Muscle of back (tissue), 11 donors: ENCODE data around the gene ATP6V0C. TPM values are rescaled to one million over a fixed set of nuclear protein-coding genes. Genes with fewer than 3 reads are reported as not detected.

Experiments used
- DNase-seq, 3 donors: peaks; one replicate each; pipeline versions ENCODE4 v3.0.0 to v3.0.0-alpha.2; 2013
- polyA plus RNA-seq, 10 donors: library from polyadenylated mRNA; unstranded; fragments of 120-200 nt; gene quantifications; one replicate each; pipeline ENCODE4 v1.2.1, GENCODE V29; 2013; ENCODE audit not compliant: insufficient read length in 10 of 10

The ATP6V0C gene
- polyA plus RNA-seq, 10 donors, result 70.4 to 142 (median 94.2) TPM

GRCh38 chr16:2487903-2488531 is 25.7 kb upstream of the ATP6V0C start:
- DNase-seq, result peak in 1 of 3 donors; percentile 30

- DNase-seq, result no peak
Measured at GRCh38 chr16:2489581-2489980, 24.2 kb upstream of the ATP6V0C start.

- no peak for DNase-seq
Measured at GRCh38 chr16:2490190-2491105, 23.3 kb upstream of the ATP6V0C start.

- DNase-seq, result no peak
Measured at GRCh38 chr16:2492292-2492691, 21.5 kb upstream of the ATP6V0C start.

- no peak for DNase-seq
Measured at GRCh38 chr16:2493605-2494004, 20.1 kb upstream of the ATP6V0C start.

- no peak for DNase-seq
Measured at GRCh38 chr16:2494616-2495015, 19.1 kb upstream of the ATP6V0C start.

GRCh38 chr16:2495041-2495440 is 18.7 kb upstream of the ATP6V0C start:
- no peak for DNase-seq

- no peak for DNase-seq
Measured at GRCh38 chr16:2496223-2497115, 17.3 kb upstream of the ATP6V0C start.

- DNase-seq, result peak in 1 of 3 donors; percentile 52
Measured at GRCh38 chr16:2497116-2497630, 16.6 kb upstream of the ATP6V0C start.

- DNase-seq, result no peak
Measured at GRCh38 chr16:2497695-2498484, 15.9 kb upstream of the ATP6V0C start.

GRCh38 chr16:2498531-2499253 is 15.1 kb upstream of the ATP6V0C start:
- no peak for DNase-seq

- no peak for DNase-seq
Measured at GRCh38 chr16:2499454-2499853, 14.3 kb upstream of the ATP6V0C start.

- no peak for DNase-seq
Measured at GRCh38 chr16:2499890-2500429, 13.8 kb upstream of the ATP6V0C start.

GRCh38 chr16:2500430-2500917 is 13.3 kb upstream of the ATP6V0C start:
- DNase-seq, result no peak

- peak; percentile 66 to 96 (median 89) for DNase-seq
Measured at GRCh38 chr16:2500918-2501750, 12.6 kb upstream of the ATP6V0C start.

GRCh38 chr16:2501946-2502895 is 11.5 kb upstream of the ATP6V0C start:
- DNase-seq, result no peak

GRCh38 chr16:2505695-2506094 is 8.1 kb upstream of the ATP6V0C start:
- no peak for DNase-seq
